ENCODE data around the gene ANKRD24.

The ANKRD24 gene

GRCh38 chr19:4258181-4258580 lies 75.7 kb downstream of the ANKRD24 start:
- Histone ChIP-seq H3F3A (ENCODE audit: low read depth) (no peaks in the 10 kb centered on the region), H3K9me2 (replicated peaks; ENCODE audit: low read depth, low read length) (no peaks in the 10 kb centered on the region), H3K4me1 (ENCODE audit: insufficient read depth, low read length, poor library complexity, severe bottlenecking) (no peaks in the 10 kb centered on the region), H3K36me3 (ENCODE audit: insufficient read depth, low read length) (peaks cover 49% of the 10 kb centered on the region), H3K9ac (ENCODE audit: low read depth, low read length, poor library complexity, severe bottlenecking) (no peak overlapping the region), H3K27me3 (ENCODE audit: insufficient read depth, low read length, poor library complexity, severe bottlenecking) (no peaks in the 10 kb centered on the region), H3K4me2 (ENCODE audit: low read depth, low read length, poor library complexity, severe bottlenecking) (no peak overlapping the region), H4K20me1 (ENCODE audit: insufficient read depth, low read length, poor library complexity, severe bottlenecking) (no peaks in the 10 kb centered on the region), H3K79me2 (ENCODE audit: insufficient read depth, low read length) (no peaks in the 10 kb centered on the region), H3K4me3 (ENCODE audit: low read length, poor library complexity, severe bottlenecking) (no peak overlapping the region), H3K9me3 (ENCODE audit: insufficient read depth, low read depth, low read length) (peaks cover 4% of the 10 kb centered on the region; the same call in 1 of the 2 replicates), H2AFZ (ENCODE audit: low read length) (no peak overlapping the region)
- TF ChIP-seq EZH2phosphoT487 (IDR thresholded peaks at IDR 0.05; ENCODE audit: borderline replicate concordance): no peak
- TF ChIP-seq CTCF (conservative IDR thresholded peaks at IDR 0.05; ENCODE audit: low read length): no peak

GRCh38 chr19:4260613-4261191 lies 78.2 kb downstream of the ANKRD24 start:
- H3K27me3 ChIP-seq (ENCODE audit: insufficient read depth, low read length, poor library complexity, severe bottlenecking): no peaks in the 10 kb centered on the region
- H3F3A ChIP-seq (ENCODE audit: low read depth): no peaks in the 10 kb centered on the region
- no peak overlapping the region for H2AFZ ChIP-seq (ENCODE audit: low read length)
- TF ChIP-seq CTCF (conservative IDR thresholded peaks at IDR 0.05; ENCODE audit: low read length) (no peak), EZH2phosphoT487 (IDR thresholded peaks at IDR 0.05; ENCODE audit: borderline replicate concordance) (no peak)
- no peak overlapping the region for H3K4me3 ChIP-seq (ENCODE audit: low read length, poor library complexity, severe bottlenecking)
- no peaks in the 10 kb centered on the region for H3K4me1 ChIP-seq (ENCODE audit: insufficient read depth, low read length, poor library complexity, severe bottlenecking)
- no peaks in the 10 kb centered on the region for H4K20me1 ChIP-seq (ENCODE audit: insufficient read depth, low read length, poor library complexity, severe bottlenecking)
- H3K4me2 ChIP-seq (ENCODE audit: low read depth, low read length, poor library complexity, severe bottlenecking): no peak overlapping the region
- H3K79me2 ChIP-seq (ENCODE audit: insufficient read depth, low read length): no peaks in the 10 kb centered on the region
- H3K9me2 ChIP-seq (replicated peaks; ENCODE audit: low read depth, low read length): no peaks in the 10 kb centered on the region
- peaks cover 33% of the 10 kb centered on the region for H3K36me3 ChIP-seq (ENCODE audit: insufficient read depth, low read length)
- H3K9me3 ChIP-seq (ENCODE audit: insufficient read depth, low read depth, low read length): peaks cover 4% of the 10 kb centered on the region; the same call in 1 of the 2 replicates
- no peak overlapping the region for H3K9ac ChIP-seq (ENCODE audit: low read depth, low read length, poor library complexity, severe bottlenecking)

DNA sequence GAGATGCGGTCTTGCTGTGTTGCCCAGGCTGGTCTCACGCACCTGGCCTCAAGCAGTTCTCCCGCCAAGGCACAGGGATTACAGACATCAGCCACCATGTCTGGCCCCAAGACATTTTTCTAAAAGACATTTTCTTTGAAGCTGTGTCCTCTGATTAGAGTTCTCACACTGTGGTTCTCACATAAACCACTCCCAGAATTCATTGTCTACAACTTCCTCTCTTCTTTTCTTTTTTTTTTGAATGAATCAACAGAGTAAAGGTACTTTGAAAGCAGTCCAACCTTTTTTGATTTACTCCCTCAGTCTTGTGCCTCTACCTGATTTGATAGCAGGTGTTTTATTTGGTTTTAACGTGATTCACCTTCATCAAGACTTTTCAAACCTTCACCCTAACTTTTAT lies 82.3 kb downstream of the ANKRD24 start:
- Histone ChIP-seq H3K79me2 (ENCODE audit: insufficient read depth, low read length) (no peaks in the 10 kb centered on the region), H2AFZ (ENCODE audit: low read length) (no peak overlapping the region), H3K27me3 (ENCODE audit: insufficient read depth, low read length, poor library complexity, severe bottlenecking) (no peaks in the 10 kb centered on the region), H3K9me2 (replicated peaks; ENCODE audit: low read depth, low read length) (no peaks in the 10 kb centered on the region), H3K9me3 (ENCODE audit: insufficient read depth, low read depth, low read length) (no peaks in the 10 kb centered on the region), H3K4me2 (ENCODE audit: low read depth, low read length, poor library complexity, severe bottlenecking) (no peak overlapping the region), H3F3A (ENCODE audit: low read depth) (no peaks in the 10 kb centered on the region), H4K20me1 (ENCODE audit: insufficient read depth, low read length, poor library complexity, severe bottlenecking) (peaks cover 3% of the 10 kb centered on the region), H3K9ac (ENCODE audit: low read depth, low read length, poor library complexity, severe bottlenecking) (no peak overlapping the region), H3K4me1 (ENCODE audit: insufficient read depth, low read length, poor library complexity, severe bottlenecking) (no peaks in the 10 kb centered on the region), H3K36me3 (ENCODE audit: insufficient read depth, low read length) (peaks cover 26% of the 10 kb centered on the region; the same call in 1 of the 2 replicates), H3K4me3 (ENCODE audit: low read length, poor library complexity, severe bottlenecking) (no peak overlapping the region)
- TF ChIP-seq CTCF (conservative IDR thresholded peaks at IDR 0.05; ENCODE audit: low read length): no peak
- TF ChIP-seq EZH2phosphoT487 (IDR thresholded peaks at IDR 0.05; ENCODE audit: borderline replicate concordance): no peak
